Activated T-cell treated with anti-CD3 and anti-CD28 coated beads, Interleukin-2, amount 50 U/mL, for 4 hours (primary cell): ENCODE data around the gene C5orf47. TPM values are rescaled to one million over a fixed set of nuclear protein-coding genes. Genes with fewer than 3 reads are reported as not detected.

Experiments
- ATAC-seq, 2 donors: fragments of 200-7000 bp; cut with Tn5 transposase; one replicate each; pipeline ENCODE4 v1.10.0; 2021
- DNase-seq: peaks from one replicate; pipeline ENCODE4 v3.0.0-alpha.2; 2020
- H3K27me3 Mint-ChIP-seq: one replicate; pipeline ENCODE4 v1.8.0; 2021; ENCODE audit warnings: low read depth, mixed read lengths
- H3K36me3 Mint-ChIP-seq: one replicate; pipeline ENCODE4 v1.8.0; 2022; ENCODE audit warnings: mixed read lengths; ENCODE audit not compliant: insufficient read depth
- H3K4me1 Mint-ChIP-seq: one replicate; pipeline ENCODE4 v1.8.0; 2021; ENCODE audit warnings: low read depth, mixed read lengths
- H3K4me3 Mint-ChIP-seq: one replicate; pipeline ENCODE4 v1.8.0; 2021; ENCODE audit warnings: mild to moderate bottlenecking, moderate library complexity, mixed read lengths
- H3K9me3 Mint-ChIP-seq: one replicate; pipeline ENCODE4 v1.8.0; 2021; ENCODE audit warnings: mixed read lengths
- total RNA-seq, 3 donors: library from RNA; stranded (reverse); gene quantifications; one replicate each; pipeline ENCODE4 v1.2.1, GENCODE V29; 2021

Gene C5orf47
- total RNA-seq, 3 donors from 2014 or later = not detected

DNA sequence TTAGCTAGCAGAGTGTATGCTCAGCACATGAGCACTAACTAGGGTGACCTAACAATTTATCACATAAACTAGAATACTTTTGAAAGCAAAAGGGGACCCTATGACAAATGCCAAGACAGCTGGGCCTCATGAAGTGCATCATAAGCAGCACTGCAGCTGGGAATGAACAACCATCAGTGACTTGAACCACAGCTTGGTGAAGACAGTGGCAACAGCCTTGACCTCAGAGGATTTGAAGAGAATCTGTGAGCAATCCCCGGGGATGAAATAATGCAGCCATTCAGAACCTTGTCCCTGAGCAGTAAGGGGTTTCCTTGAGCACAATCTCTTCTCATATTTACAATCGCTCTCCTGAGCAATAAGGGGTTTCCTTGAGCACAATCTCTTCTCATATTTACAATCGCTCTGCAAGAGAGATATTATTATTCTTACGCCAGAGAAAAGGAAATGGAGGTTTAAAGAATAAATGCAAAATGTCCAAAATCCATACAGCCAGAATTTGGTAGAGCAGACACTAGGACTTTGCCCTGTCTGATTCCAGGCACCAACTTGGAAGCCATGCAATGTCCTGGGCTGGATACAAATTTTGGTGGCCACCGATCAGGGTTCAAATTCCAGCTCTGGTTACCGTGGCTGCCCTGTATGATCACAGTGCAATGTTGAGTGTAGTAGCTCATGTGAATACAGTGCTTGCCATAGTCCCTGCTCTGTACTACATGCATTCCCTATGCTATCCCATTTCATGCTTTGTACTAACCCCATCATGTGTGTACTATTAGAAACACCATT lies 55.7 kb downstream of the C5orf47 start:
- Mint-ChIP-seq H3K36me3 (no peaks in the 10 kb centered on the region), H3K4me1 (no peaks in the 10 kb centered on the region), H3K9me3 (no peaks in the 10 kb centered on the region), H3K27me3 (peaks cover 37% of the 10 kb centered on the region), H3K4me3 (no peak overlapping the region)
- ATAC-seq (no peak), DNase-seq (no peak)

DNA sequence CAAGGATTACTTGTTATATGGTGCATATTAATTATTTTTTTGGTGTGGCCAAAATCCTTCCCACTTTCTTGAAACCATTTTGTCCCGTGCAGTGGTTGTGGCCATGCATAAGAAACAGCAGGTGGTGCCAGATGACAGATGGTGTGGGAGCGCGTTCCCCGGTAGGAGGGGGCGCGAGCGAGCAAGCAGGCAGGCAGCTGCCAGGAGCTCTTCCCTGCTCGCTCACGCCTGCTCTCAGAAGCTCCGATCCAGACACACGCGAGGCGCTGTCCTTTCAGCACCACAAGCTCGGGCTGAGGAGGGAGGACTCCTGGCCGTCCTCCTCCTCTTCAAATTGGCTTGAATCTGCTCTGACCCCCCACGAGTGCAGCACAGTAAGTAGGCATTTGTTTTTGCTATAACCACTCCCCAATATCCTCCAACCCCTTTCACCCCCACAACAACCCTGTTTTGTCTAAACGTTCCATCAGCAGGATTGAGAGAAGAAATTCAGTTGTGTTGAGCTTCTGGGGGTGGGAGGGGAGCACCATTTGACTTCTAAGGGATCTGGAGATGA lies 56.6 kb downstream of the C5orf47 start, which contains the start of gene NSG2:
Gene NSG2, plus strand, starts transcription at position 237 of the 556 bp plus-strand sequence. CDS start 1,050 bp downstream, outside the sequence.
- peaks cover 32% of the 10 kb centered on the region for H3K27me3 Mint-ChIP-seq
- DNase-seq (no peak), ATAC-seq (no peak)
- no peaks in the 10 kb centered on the region for H3K4me1 Mint-ChIP-seq
- no peaks in the 10 kb centered on the region for H3K36me3 Mint-ChIP-seq
- H3K9me3 Mint-ChIP-seq = no peaks in the 10 kb centered on the region
- no peak within 1 kb of the TSS for H3K4me3 Mint-ChIP-seq

DNA sequence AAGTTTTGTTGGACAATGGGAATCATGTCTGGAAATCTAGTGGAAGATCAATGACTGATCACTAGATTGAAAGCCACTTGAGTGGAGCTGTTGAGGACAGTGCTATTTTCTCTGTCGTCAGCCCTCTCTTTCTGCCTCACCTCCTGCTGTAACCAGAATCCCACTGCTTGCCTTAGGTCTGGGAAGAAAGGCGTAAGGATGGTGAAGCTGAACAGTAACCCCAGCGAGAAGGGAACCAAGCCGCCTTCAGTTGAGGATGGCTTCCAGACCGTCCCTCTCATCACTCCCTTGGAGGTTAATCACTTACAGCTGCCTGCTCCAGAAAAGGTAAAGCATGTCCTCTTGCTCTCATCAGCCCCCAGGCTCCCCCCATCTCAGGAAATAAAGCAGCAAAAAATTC lies 57.6 kb downstream of the C5orf47 start:
- Mint-ChIP-seq H3K9me3 (no peaks in the 10 kb centered on the region), H3K27me3 (peaks cover 34% of the 10 kb centered on the region), H3K4me1 (no peaks in the 10 kb centered on the region), H3K36me3 (no peaks in the 10 kb centered on the region), H3K4me3 (no peak overlapping the region)
- no peak for ATAC-seq
- DNase-seq = no peak

DNA sequence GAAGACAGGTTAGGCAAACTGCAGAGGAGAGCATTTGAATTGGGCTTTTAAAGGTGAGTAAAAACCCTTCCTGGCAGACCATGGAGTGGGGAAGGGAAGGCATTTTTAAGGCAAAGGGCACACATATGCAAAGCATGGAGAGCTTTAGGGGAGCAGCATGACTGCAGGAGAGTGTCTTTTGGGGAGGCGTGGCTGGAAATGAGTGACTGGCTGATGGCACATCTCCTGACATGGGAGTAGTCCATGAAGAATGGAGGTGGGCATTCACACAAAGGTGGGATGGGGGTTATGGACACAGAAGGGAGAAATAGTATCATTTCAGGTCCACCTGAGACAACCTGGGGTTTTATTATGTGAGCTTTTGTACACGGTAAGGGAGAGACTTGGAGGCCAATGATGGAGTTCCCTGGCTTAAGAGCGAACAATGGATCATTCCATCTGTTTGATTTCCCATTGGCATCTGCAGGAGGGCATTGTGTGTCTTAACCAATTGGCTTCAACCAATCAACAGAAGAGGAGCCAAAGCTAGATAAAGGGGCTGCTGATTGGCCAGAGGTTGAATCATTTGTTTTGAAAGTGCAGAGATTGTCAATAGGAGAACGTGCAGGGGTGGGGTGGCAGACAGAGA lies 58.6 kb downstream of the C5orf47 start:
- Mint-ChIP-seq H3K4me3 (no peak overlapping the region), H3K9me3 (no peaks in the 10 kb centered on the region), H3K36me3 (no peaks in the 10 kb centered on the region), H3K4me1 (no peaks in the 10 kb centered on the region), H3K27me3 (peaks cover 34% of the 10 kb centered on the region)
- DNase-seq (no peak), ATAC-seq (no peak)

DNA sequence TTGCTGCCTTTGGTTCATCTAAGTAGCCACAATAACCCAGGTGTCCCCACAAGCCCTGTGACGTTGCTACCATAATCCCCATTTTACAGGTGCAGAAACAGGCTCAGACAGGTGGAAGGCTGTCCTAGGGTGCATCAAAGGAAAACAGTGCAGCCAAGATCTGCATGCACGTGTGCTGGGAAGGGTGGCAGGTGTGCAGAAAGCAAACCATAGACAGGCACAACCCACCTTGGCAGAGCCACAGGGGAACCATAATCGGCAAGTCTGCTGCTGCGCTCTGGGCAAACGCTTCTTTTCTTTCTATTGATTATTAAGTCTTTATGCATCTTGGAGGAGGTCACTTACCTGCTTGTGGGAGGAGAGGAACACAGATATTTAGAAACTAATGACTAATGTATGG lies 63.7 kb downstream of the C5orf47 start:
- Mint-ChIP-seq H3K36me3 (no peaks in the 10 kb centered on the region), H3K4me3 (no peak overlapping the region), H3K9me3 (no peaks in the 10 kb centered on the region), H3K4me1 (no peaks in the 10 kb centered on the region), H3K27me3 (peaks cover 7% of the 10 kb centered on the region)
- DNase-seq = no peak
- no peak for ATAC-seq

DNA sequence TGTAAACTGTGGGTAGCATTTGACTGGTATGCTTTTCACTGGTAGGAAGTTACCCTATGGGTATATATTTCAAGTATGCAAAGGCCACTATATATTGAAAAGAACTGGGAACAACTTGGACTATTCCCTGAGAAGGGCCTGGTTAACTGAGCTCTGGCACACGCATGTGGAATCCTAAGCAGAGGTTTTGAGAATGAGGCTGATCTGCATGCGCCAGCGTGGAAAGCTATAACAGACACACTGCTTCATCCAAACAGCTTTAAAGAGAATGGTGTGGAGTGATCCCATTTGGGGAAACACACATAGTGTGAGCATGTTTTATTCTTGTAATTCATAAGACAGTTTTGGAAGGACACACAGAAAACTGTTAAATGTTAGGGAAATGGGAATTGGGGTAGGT lies 64.9 kb downstream of the C5orf47 start:
- Mint-ChIP-seq H3K9me3 (no peaks in the 10 kb centered on the region), H3K27me3 (peaks cover 12% of the 10 kb centered on the region), H3K36me3 (no peaks in the 10 kb centered on the region), H3K4me3 (no peak overlapping the region), H3K4me1 (no peaks in the 10 kb centered on the region)
- ATAC-seq (no peak), DNase-seq (no peak)

Other genes starting within 250 kb of the C5orf47 start
- gene CPEB4, start 100.8 kb upstream of the C5orf47 start, total RNA-seq = 10 to 100 TPM; 14.4 to 17.2 (median 14.9) TPM
- gene NSG2, start 56.5 kb downstream of the C5orf47 start, total RNA-seq = not detected